Activated T-cell treated with anti-CD3 and anti-CD28 coated beads, Interleukin-2, amount 50 U/mL, for 48 hours (primary cell): ENCODE measurements around the gene PSME3.

Experiments
- DNase-seq, 2 experiments: peaks; one replicate each; pipeline ENCODE4 v3.0.0-alpha.2; 2020

The PSME3 gene

GRCh38 chr17:42832934-42833766, at the start of gene PSME3:
Gene PSME3 (plus strand): TSS chr17:42833397. CDS start chr17:42833632, 235 bp downstream.
- DNase-seq = peak; percentile 93 to 94

GRCh38 chr17:42783791-42784138, 49.4 kb upstream of the PSME3 start:
- DNase-seq = no peak

GRCh38 chr17:42784409-42784808, 48.8 kb upstream of the PSME3 start:
- peak in 1 of 2 experiments; percentile 22 for DNase-seq

- DNase-seq = peak in 1 of 2 experiments; percentile 35
Observed at GRCh38 chr17:42784811-42785592, 48.2 kb upstream of the PSME3 start.

GRCh38 chr17:42787266-42787665, 45.9 kb upstream of the PSME3 start:
- DNase-seq = no peak

GRCh38 chr17:42791948-42792347, 41.2 kb upstream of the PSME3 start:
- DNase-seq = no peak

- DNase-seq = no peak
Observed at GRCh38 chr17:42792545-42792944, 40.7 kb upstream of the PSME3 start.

- no peak for DNase-seq
Observed at GRCh38 chr17:42795061-42795460, 38.1 kb upstream of the PSME3 start.

- no peak for DNase-seq
Observed at GRCh38 chr17:42795465-42795864, 37.7 kb upstream of the PSME3 start.

GRCh38 chr17:42796066-42796758, 37.0 kb upstream of the PSME3 start:
- no peak for DNase-seq

- DNase-seq = no peak
Observed at GRCh38 chr17:42797067-42798007, 35.9 kb upstream of the PSME3 start.

- DNase-seq = no peak
Observed at GRCh38 chr17:42798011-42798382, 35.2 kb upstream of the PSME3 start.

- peak; percentile 89 to 90 for DNase-seq
Observed at GRCh38 chr17:42798383-42799380, 34.5 kb upstream of the PSME3 start, which contains the start of the genes CNTD1 and COA3. Gene CNTD1 (plus strand): TSS chr17:42798861. CDS start chr17:42799068, 207 bp downstream. Gene COA3 (minus strand): TSS chr17:42798704. CDS start chr17:42798681, 23 bp downstream.

- DNase-seq = no peak
Observed at GRCh38 chr17:42803074-42803883, 29.9 kb upstream of the PSME3 start.

- DNase-seq = no peak
Observed at GRCh38 chr17:42804918-42805367, 28.3 kb upstream of the PSME3 start.

- DNase-seq = no peak
Observed at GRCh38 chr17:42806249-42806648, 26.9 kb upstream of the PSME3 start.

GRCh38 chr17:42809250-42809649, 23.9 kb upstream of the PSME3 start:
- no peak for DNase-seq

- no peak for DNase-seq
Observed at GRCh38 chr17:42814633-42815399, 18.4 kb upstream of the PSME3 start.

GRCh38 chr17:42817866-42818265, 15.3 kb upstream of the PSME3 start:
- no peak for DNase-seq
